ENCODE data around the gene KRTAP5-2. TPM values are rescaled to one million over a fixed set of nuclear protein-coding genes. Genes with fewer than 3 reads are reported as not detected.

The KRTAP5-2 gene
- total RNA-seq, 2 donors from 2014 or later, result not detected

DNA sequence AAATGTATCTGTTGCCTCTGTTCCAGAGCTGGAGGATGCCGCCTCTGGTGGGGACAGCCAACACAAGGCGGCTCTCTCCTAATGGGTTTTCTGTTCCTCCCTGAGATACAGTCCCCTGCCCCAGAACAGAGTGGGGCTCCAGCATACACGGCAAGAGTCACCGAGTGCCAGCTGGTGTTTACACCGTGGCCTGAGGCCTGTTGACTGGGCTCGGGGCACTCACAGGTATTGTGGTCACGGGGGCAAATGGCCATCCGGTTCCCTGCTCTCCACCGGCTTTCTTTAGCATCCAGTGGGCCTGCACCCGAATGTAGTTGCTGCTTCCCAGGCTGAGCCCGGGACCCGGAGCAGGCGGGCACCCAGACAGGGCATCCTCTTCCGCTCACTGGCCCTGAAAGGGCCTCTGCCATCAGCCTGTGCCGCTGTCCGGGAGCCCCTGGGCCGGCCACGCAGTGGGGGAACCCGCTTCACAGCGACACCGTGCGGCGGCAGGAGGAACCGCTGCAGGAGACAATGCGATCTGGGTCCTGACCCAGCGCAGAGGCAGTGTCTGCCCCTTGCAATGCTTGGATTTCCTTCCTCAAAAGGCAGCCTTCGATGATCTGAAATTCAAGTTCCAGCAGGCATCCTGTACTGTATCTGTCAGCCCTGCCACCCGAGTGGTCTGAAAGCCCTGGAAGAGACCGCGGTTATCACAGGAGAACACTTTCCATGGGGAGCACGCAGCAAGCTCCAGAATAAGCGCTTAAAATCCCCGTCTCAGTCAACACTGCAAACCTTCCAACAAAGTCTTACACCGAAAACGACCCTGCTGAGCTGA lies 30.6 kb upstream of the KRTAP5-2 start:
- H3K27me3 Mint-ChIP-seq (ENCODE audit: insufficient read depth), result peaks cover 46% of the 10 kb centered on the region
- WGBS, 2 experiments (ENCODE audit: insufficient coverage in 1 of 2, insufficient read length in 1 of 2), result 41 to 43% methylated on average over 30 to 35 of the region's 35 CpGs

GRCh38 chr11:1625541-1625940 lies 27.4 kb upstream of the KRTAP5-2 start:
- 93 to 94% methylated on average over 10 to 13 of the region's 13 CpGs for WGBS, 2 experiments (ENCODE audit: insufficient coverage in 1 of 2, insufficient read length in 1 of 2)

More for the DNA sequence above, 30.6 kb upstream of the KRTAP5-2 start:
- no peak overlapping the region for H3K9ac ChIP-seq (ENCODE audit: extremely low read depth, low read length, poor library complexity, severe bottlenecking)
- peak; percentile 92 for DNase-seq
- no peak overlapping the region for H3K27ac ChIP-seq (ENCODE audit: low read depth, low read length)
- H3K4me3 Mint-ChIP-seq, result no peak overlapping the region
- peaks cover 9% of the 10 kb centered on the region for H3K4me1 Mint-ChIP-seq
- H3K9me3 Mint-ChIP-seq, result no peaks in the 10 kb centered on the region
- no peaks in the 10 kb centered on the region for H3K36me3 Mint-ChIP-seq (ENCODE audit: low read depth)
- no peak overlapping the region for H3K27ac Mint-ChIP-seq
- peaks cover 25% of the 10 kb centered on the region for H3K27me3 ChIP-seq (ENCODE audit: control insufficient read depth, insufficient read depth, low read length, poor library complexity, severe bottlenecking)
- H3K36me3 ChIP-seq (ENCODE audit: control insufficient read depth, insufficient read depth, low read length), result no peaks in the 10 kb centered on the region
- H3K4me1 ChIP-seq (ENCODE audit: control insufficient read depth, insufficient read depth, low read length), result no peaks in the 10 kb centered on the region
- no peaks in the 10 kb centered on the region for H3K9me3 ChIP-seq (ENCODE audit: control insufficient read depth, low read length)
- H3K4me3 ChIP-seq (ENCODE audit: low read length), result no peak overlapping the region
- TF ChIP-seq CTCF (conservative IDR thresholded peaks at IDR 0.05), result peak; percentile 98

GRCh38 chr11:1624621-1625020 lies 26.5 kb upstream of the KRTAP5-2 start:
- TF ChIP-seq CTCF (conservative IDR thresholded peaks at IDR 0.05), result no peak
- peaks cover 12% of the 10 kb centered on the region for H3K4me1 Mint-ChIP-seq
- peaks cover 7% of the 10 kb centered on the region for H3K27me3 ChIP-seq (ENCODE audit: control insufficient read depth, insufficient read depth, low read length, poor library complexity, severe bottlenecking)
- no peaks in the 10 kb centered on the region for H3K36me3 Mint-ChIP-seq (ENCODE audit: low read depth)
- no peak overlapping the region for H3K4me3 ChIP-seq (ENCODE audit: low read length)
- peaks cover 1% of the 10 kb centered on the region for H3K9me3 Mint-ChIP-seq
- DNase-seq, result no peak
- H3K4me3 Mint-ChIP-seq, result no peak overlapping the region
- no peak overlapping the region for H3K9ac ChIP-seq (ENCODE audit: extremely low read depth, low read length, poor library complexity, severe bottlenecking)
- H3K27me3 Mint-ChIP-seq (ENCODE audit: insufficient read depth), result peaks cover 37% of the 10 kb centered on the region
- no peak overlapping the region for H3K27ac ChIP-seq (ENCODE audit: low read depth, low read length)
- no peaks in the 10 kb centered on the region for H3K36me3 ChIP-seq (ENCODE audit: control insufficient read depth, insufficient read depth, low read length)
- WGBS, 2 experiments (ENCODE audit: insufficient coverage in 1 of 2, insufficient read length in 1 of 2), result 84 to 92% methylated on average over 15 to 16 of the region's 16 CpGs
- no peaks in the 10 kb centered on the region for H3K9me3 ChIP-seq (ENCODE audit: control insufficient read depth, low read length)
- no peak overlapping the region for H3K27ac Mint-ChIP-seq
- no peaks in the 10 kb centered on the region for H3K4me1 ChIP-seq (ENCODE audit: control insufficient read depth, insufficient read depth, low read length)

More at GRCh38 chr11:1625541-1625940, 27.4 kb upstream of the KRTAP5-2 start:
- DNase-seq, result no peak
- H3K27me3 ChIP-seq (ENCODE audit: control insufficient read depth, insufficient read depth, low read length, poor library complexity, severe bottlenecking), result peaks cover 9% of the 10 kb centered on the region
- no peak overlapping the region for H3K27ac ChIP-seq (ENCODE audit: low read depth, low read length)
- no peaks in the 10 kb centered on the region for H3K9me3 ChIP-seq (ENCODE audit: control insufficient read depth, low read length)
- no peak overlapping the region for H3K9ac ChIP-seq (ENCODE audit: extremely low read depth, low read length, poor library complexity, severe bottlenecking)
- H3K4me3 ChIP-seq (ENCODE audit: low read length), result no peak overlapping the region
- H3K36me3 ChIP-seq (ENCODE audit: control insufficient read depth, insufficient read depth, low read length), result no peaks in the 10 kb centered on the region
- no peak overlapping the region for H3K4me3 Mint-ChIP-seq
- no peak for TF ChIP-seq CTCF (conservative IDR thresholded peaks at IDR 0.05)
- H3K27me3 Mint-ChIP-seq (ENCODE audit: insufficient read depth), result peaks cover 39% of the 10 kb centered on the region
- H3K27ac Mint-ChIP-seq, result no peak overlapping the region
- H3K4me1 Mint-ChIP-seq, result peaks cover 12% of the 10 kb centered on the region
- H3K36me3 Mint-ChIP-seq (ENCODE audit: low read depth), result no peaks in the 10 kb centered on the region
- no peaks in the 10 kb centered on the region for H3K4me1 ChIP-seq (ENCODE audit: control insufficient read depth, insufficient read depth, low read length)
- peaks cover 1% of the 10 kb centered on the region for H3K9me3 Mint-ChIP-seq

Measured in endodermal cell (in vitro differentiated cells).